ENCODE data around the gene SUSD4. TPM values are rescaled to one million over a fixed set of nuclear protein-coding genes. Genes with fewer than 3 reads are reported as not detected.

The SUSD4 gene
- total and polyA plus RNA-seq, 2 of the 4 experiments (the other 2 are of a cell fraction), result 1.8 to 2.7 TPM

- ChIA-PET CTCF (no interaction called here), POLR2A (ENCODE audit: unreplicated experiment) (no interaction called here)
- Histone ChIP-seq H3K9me1 (ENCODE audit: insufficient read depth, low read length) (no peaks in the 10 kb centered on the region; the same call in 1 of the 2 replicates), H4K20me1 (ENCODE audit: insufficient read depth, low read length) (no peaks in the 10 kb centered on the region), H2AFZ (replicated peaks; ENCODE audit: low read length, poor library complexity) (no peak overlapping the region), H3K36me3 (ENCODE audit: control insufficient read depth, insufficient read depth, low read length) (no peaks in the 10 kb centered on the region), H3K79me1 (ENCODE audit: low read depth in 1 of 2, low read length in 2 of 2) (no peaks in the 10 kb centered on the region), H3K27me3 (ENCODE audit: control insufficient read depth, insufficient read depth, low read length) (peaks cover 2% of the 10 kb centered on the region; the same call in 1 of the 2 replicates), H3K23ac (ENCODE audit: low read depth, low read length) (no peak overlapping the region), H2BK20ac (ENCODE audit: low read depth, low read length) (no peak overlapping the region), H3K4ac (ENCODE audit: low read depth, low read length) (no peak overlapping the region), H4K8ac (ENCODE audit: low read depth in 2 of 2, low read length in 2 of 2) (no peak overlapping the region), H2BK5ac (ENCODE audit: low read depth, low read length, poor library complexity, severe bottlenecking) (no peak overlapping the region), H3K27ac (ENCODE audit: insufficient read depth, low read length) (no peak overlapping the region), H2BK120ac (ENCODE audit: low read depth, low read length) (no peak overlapping the region), H2AK9ac (replicated peaks; ENCODE audit: low read depth, low read length, poor library complexity) (no peak overlapping the region), H2BK15ac (ENCODE audit: low read depth, low read length) (no peak overlapping the region), H3K4me1 (ENCODE audit: control insufficient read depth, insufficient read depth, low read length) (no peaks in the 10 kb centered on the region), H3K4me3 (ENCODE audit: insufficient read depth, low read depth, low read length) (no peak overlapping the region), H4K91ac (ENCODE audit: insufficient read depth, low read depth, low read length) (no peak overlapping the region), H3K14ac (replicated peaks; ENCODE audit: low read depth, low read length) (no peak overlapping the region), H3K56ac (ENCODE audit: extremely low read depth, insufficient read depth, low read length) (no peak overlapping the region), H2AK5ac (ENCODE audit: low read depth, low read length) (no peak overlapping the region), H3K9ac (ENCODE audit: low read depth, low read length) (no peak overlapping the region), H3K18ac (ENCODE audit: low read depth, low read length) (no peak overlapping the region), H3K9me3 (ENCODE audit: control insufficient read depth, insufficient read depth, low read length) (peaks cover 11% of the 10 kb centered on the region), H4K5ac (ENCODE audit: low read depth, low read length) (no peak overlapping the region), H3K4me2 (ENCODE audit: low read depth, low read length) (no peak overlapping the region)
- no TSS peak for BruUV-seq (replicated peaks)
- no peak for DNase-seq
- WGBS, 2 experiments (ENCODE audit: extremely low coverage in 2 of 2, insufficient read length in 1 of 2), result 56% methylated on average over 2 of the region's 2 CpGs; no CpG with 5 or more reads in 1 of the 2 experiments
- intact Hi-C loops (cut with micrococcal nuclease) (no loop called here), in situ Hi-C loops (cut with MboI; ENCODE audit: low sequenced_read_pairs) (no loop called here), dilution Hi-C loops (cut with HindIII; ENCODE audit: low sequenced_read_pairs, unreplicated experiment) (no loop called here)
- ATAC-seq (ENCODE audit: low read depth), result no peak
- no peak for TF ChIP-seq NFE2L2 (IDR thresholded peaks at IDR 0.05; ENCODE audit: low read depth, low read length)
- no peak for TF ChIP-seq RAD21 (IDR thresholded peaks at IDR 0.05; ENCODE audit: low read length)
- no peak for TF ChIP-seq ELK1 (IDR thresholded peaks at IDR 0.05; ENCODE audit: borderline replicate concordance, low read depth, low read length)
- TF ChIP-seq CHD1 (IDR thresholded peaks at IDR 0.05; ENCODE audit: low read depth, low read length), result no peak
- no peak for TF ChIP-seq USF2 (IDR thresholded peaks at IDR 0.05; ENCODE audit: low read depth, low read length)
- no peak for TF ChIP-seq SMC3 (IDR thresholded peaks at IDR 0.05; ENCODE audit: low read depth, low read length)
- no peak for TF ChIP-seq CTCF (conservative IDR thresholded peaks at IDR 0.05; ENCODE audit: low read depth, low read length)
- TF ChIP-seq CEBPB (IDR thresholded peaks at IDR 0.05; ENCODE audit: low read depth, low read length), result no peak
- no peak for TF ChIP-seq MAFK (IDR thresholded peaks at IDR 0.05; ENCODE audit: low read depth, low read length)
- no peak for TF ChIP-seq FOS (IDR thresholded peaks at IDR 0.05; ENCODE audit: low read depth, low read length)
- no peak for TF ChIP-seq MAZ (IDR thresholded peaks at IDR 0.05; ENCODE audit: borderline replicate concordance, low read depth, low read length)
- TF ChIP-seq BHLHE40 (IDR thresholded peaks at IDR 0.05; ENCODE audit: low read depth, low read length), result no peak
- no peak for TF ChIP-seq POLR2A (IDR thresholded peaks at IDR 0.05; ENCODE audit: low read depth, low read length)
- no peak for TF ChIP-seq MXI1 (IDR thresholded peaks at IDR 0.05; ENCODE audit: borderline replicate concordance, low read depth, low read length)
- no peak for TF ChIP-seq RCOR1 (IDR thresholded peaks at IDR 0.05; ENCODE audit: insufficient replicate concordance, low read length)
- no peak for TF ChIP-seq RFX5 (IDR thresholded peaks at IDR 0.05; ENCODE audit: low read depth, low read length)
Measured at GRCh38 chr1:223222377-223222776, 141.6 kb downstream of the SUSD4 start.
